ENCODE data around the gene YIPF2. TPM values are rescaled to one million over a fixed set of nuclear protein-coding genes. Genes with fewer than 3 reads are reported as not detected.
"Not testable (repeated sequence)": the region's sequence is repeated elsewhere in the genome, so short reads cannot be mapped to it uniquely, and the experiment has no call there.

Gene YIPF2
- total RNA-seq (2014; rRNA removed; shearing (Covaris generic)): 94.6 and 106 TPM in 2 replicates

DNA sequence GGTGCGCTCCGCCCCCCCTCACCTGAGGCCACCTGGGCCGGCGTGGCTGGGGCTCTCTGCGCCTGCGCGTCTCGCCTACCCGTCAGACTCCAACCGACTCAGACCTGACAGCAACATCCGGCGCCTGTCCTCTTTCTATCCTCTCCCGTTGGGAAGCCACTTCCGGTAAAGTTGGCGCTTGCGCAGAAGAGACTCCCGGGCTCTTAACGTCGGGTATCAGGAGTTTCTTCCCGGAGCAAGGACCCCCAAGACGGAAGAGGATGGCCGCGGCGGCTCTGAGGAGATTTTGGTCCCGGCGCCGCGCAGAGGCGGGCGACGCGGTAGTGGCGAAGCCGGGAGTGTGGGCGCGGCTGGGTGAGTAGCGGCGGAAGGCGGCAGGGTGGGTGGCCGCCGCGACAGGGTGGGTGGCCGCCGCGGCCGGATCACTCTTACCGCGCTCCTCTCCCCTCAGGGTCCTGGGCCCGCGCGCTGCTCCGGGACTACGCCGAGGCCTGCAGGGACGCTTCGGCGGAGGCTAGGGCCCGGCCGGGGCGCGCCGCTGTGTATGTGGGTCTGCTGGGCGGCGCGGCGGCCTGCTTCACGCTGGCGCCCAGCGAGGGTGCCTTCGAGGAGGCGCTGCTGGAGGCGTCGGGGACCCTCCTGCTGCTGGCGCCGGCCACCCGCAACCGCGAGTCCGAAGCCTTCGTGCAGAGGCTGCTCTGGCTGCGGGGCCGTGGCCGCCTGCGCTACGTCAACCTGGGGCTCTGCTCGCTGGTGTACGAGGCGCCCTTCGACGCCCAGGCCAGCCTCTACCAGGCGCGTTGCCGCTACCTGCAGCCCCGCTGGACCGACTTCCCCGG is at the start of gene YIPF2, which contains the start of gene TIMM29:
Gene YIPF2 (minus strand): TSS at position 77 of the 839 bp plus-strand sequence. CDS start 229 bp downstream, outside the sequence.
Gene TIMM29 (plus strand): TSS at position 249 of the 839 bp plus-strand sequence. CDS start 12 bp downstream, at position 261.
- peak; percentile 96 for DNase-seq (ENCODE audit: low spot score)

- no peak for DNase-seq (ENCODE audit: low spot score)
Observed at GRCh38 chr19:10977742-10978092, 49.3 kb upstream of the YIPF2 start.

DNA sequence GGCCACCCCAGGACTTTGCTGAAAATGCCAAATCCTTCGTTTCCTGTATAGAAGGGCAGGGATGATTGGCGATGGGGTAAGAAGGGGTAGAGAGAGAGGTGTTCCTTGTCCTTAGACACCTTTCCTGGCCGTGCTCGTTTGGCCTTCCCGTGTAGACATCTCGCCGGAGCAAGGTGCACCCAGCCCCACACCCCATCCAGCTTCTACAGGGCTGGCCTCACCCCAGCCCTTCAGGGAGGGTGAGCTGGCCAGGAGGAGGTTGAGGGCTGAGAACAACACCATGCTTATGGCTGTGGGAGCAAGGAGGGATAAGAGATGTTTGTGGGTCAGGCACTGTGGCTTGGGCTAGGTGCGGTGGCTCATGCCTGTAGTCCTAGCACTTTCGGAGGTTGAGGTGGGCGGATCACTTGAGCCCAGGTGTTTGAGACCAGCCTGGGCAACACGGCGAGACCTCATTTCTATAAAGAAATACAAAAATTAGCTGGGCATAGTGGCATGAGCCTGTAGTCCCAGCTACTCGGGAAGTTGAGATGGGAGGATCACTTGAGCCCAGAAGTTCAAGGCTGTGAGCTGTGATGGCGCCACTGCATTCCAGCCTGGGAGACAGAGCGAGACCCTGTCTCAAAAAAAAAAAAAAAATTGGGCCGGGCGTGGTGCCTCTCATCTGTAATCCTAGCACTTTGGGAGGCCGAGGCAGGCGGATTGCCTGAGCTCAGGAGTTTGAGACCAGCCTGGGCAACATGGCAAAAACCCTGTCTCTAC is 47.9 kb upstream of the YIPF2 start:
- DNase-seq (ENCODE audit: low spot score): no peak

GRCh38 chr19:10975374-10976130 is 47.1 kb upstream of the YIPF2 start:
- no peak for DNase-seq (ENCODE audit: low spot score)

- DNase-seq (ENCODE audit: low spot score): no peak
Observed at GRCh38 chr19:10971107-10971726, 42.8 kb upstream of the YIPF2 start.

DNA sequence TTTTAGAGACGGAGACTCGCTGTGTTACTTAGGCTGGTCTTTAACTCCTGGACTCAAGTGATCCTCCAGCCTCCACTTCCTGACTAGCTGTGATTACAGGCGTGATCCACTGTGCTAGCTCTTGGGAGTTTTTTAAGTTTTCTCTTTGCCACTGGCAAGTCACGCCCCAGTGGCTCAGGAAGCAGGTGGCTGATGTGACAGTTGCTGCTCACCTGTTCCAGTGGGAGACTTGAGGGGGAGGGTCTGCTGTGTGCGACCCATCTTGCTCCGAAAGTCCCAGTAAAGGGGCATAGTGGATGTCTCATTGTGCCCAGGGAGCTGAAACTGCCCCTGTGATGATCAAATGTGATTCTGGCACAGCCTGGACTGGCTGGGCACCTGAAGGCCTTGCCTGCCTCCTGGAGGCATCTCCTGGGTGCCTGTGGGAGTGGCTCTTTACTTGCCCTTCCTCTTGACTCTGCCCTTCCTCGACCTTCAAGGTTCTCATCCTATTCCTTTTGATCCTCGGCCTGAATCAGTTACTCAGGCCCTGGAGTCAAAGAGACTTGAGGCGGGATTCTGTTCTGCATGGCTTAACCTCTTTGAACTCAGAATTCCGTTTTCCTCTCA is 40.2 kb upstream of the YIPF2 start:
- no peak for DNase-seq (ENCODE audit: low spot score)

DNA sequence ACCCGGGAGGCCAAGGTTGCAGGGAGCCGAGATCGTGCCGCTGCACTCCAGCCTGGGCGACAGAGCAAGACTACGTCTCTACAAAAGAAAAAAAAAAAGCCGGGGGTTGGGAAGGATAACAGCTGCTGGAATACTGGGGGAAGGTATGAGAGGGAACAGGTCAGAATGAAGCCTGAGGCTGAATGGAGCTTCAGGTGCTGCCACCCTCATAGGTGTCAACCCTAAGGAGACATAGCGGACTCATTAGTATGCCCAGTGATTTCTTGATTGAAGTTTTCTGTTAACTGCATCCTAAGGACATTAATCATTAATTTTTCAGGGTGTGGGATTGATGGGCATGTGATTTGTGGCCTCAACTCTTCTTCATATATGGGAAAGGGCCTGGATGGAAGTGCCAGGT is 38.4 kb upstream of the YIPF2 start:
- DNase-seq (ENCODE audit: low spot score): no peak

DNA sequence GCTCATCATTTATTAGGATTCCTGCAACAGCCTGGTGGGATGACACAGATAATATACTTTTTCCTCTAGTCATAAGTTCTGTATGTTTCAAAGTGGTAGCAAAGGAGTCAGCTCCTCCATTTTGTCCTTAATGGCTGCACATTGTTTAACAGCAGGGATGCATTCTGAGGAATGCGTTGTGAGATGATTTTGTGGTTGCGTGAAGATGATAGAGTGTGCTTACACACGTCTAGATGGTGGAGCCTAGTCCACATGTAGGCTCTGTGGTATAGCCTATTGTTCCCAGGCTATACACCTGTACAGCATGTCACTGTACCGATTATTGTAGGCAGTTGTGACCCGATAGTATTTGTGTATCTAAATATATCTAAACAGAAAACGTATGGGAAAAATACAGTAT is 37.0 kb upstream of the YIPF2 start:
- DNase-seq (ENCODE audit: low spot score): no peak

DNA sequence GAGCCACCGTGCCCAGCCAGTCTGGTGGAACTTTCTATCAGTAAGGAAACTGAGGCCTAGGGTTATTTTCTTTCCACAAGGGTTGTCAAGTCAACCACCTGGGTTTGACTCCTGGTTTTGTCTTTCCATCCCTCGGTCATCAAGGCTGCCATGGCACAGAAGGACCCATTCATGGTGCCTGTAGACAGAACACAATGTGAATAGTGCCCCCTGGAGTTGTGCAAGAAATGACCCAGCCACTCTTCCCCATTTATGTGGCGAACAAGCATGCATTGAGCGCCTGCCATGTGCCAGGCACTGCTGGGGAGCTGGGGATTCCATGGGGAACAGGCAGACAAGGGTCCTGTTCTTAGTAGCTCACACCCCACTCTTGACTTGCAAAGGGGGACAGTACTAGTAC is 36.5 kb upstream of the YIPF2 start:
- DNase-seq (ENCODE audit: low spot score): no peak

GRCh38 chr19:10963865-10964264 is 35.4 kb upstream of the YIPF2 start:
- DNase-seq (ENCODE audit: low spot score): no peak

GRCh38 chr19:10962863-10963262 is 34.4 kb upstream of the YIPF2 start:
- no peak for DNase-seq (ENCODE audit: low spot score)

DNA sequence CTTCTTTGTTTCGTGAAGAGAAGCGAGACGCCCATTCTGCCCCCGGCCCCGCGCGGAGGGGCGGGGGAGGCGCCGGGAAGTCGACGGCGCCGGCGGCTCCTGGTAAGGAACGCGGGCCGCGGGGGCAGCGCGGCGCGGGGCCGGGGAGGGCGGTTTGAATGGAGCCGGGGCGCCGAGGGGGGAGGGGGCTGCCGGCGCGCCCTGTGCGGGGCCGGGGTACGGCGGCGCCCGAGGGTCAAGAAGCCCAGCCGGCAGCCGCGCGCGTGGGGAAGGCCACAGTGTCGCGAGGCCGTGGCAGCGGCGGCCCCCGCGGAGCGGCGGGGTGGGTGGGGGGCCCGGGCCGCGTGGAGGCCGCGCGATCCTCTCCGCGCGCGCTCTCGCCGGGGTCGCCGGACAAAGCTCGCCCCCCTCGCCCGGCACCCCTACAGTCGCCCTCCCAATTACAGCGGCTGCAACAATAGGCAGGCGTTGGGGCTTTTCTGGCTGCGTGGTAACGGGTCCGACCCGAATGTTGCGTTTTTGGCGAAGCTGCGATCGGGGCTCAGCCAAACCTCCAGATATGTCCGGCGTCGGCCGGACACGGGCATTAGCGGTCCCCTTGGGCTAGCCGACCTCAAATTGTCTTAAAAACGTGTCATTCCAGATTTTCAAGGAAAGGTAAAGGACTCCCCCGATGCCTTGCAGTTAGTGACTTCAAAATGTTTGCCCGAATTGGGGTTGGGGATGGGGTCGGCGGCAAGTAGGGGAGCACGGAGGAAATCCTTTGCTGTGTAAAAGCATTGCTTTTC is 32.8 kb upstream of the YIPF2 start:
- no peak for DNase-seq (ENCODE audit: low spot score)

- DNase-seq (ENCODE audit: low spot score): peak; percentile 91
Observed at GRCh38 chr19:10960314-10961072, 32.1 kb upstream of the YIPF2 start, which contains the start of gene SMARCA4. Gene SMARCA4, plus strand, starts transcription at chr19:10961030. Its CDS starts 23,122 bp downstream, at chr19:10984152.

DNA sequence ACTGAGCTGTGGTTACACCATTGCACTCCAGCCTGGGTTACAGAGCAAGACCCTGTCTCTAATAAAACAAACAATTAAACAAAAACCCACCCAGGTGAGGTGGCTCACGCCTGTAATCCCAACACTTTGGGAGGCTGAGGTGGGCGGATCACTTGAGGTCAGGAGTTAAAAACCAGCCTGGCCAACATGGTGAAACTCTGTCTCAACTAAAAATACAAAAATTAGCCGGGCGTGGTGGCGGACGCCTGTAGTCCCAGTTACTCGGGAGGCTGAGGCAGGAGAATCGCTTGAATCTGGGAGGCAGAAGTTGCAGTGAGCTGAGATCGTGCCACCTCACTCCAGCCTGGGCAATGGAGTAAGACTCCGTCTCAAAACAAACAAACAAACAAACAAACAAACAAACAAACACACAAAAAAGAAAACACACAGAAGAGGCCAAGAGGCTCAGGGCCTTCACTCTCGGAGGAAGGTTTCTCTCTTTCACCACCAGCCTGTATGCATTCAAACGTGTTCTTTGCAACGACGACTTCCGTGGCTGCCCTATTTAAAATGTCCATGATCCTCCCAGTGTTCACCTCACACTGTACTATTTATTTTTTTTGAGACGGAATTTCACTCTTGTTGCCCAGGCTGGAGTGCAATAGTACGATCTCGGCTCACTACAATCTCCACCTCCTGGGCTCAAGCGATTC is 31.0 kb upstream of the YIPF2 start:
- DNase-seq (ENCODE audit: low spot score): not testable (repeated sequence)

DNA sequence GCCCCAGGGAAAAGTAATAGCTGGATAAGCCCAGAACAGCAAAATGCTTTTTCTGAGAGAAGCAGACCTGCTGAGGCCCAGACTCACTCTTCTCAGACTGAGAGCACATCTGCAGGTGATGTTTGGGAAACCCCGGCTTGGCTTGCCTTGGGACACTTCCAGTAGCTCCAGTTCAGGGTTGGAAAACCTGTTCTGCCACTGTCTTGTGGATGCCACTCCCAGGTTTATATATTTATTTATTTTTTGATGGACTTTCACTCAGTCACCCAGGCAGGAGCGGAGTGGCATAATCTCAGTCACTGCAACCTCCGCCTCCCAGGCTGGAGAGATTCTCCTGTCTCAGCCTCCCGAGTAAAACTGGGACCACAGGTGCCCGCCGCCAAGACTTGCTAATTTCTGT is 24.4 kb upstream of the YIPF2 start:
- peak; percentile 67 for DNase-seq (ENCODE audit: low spot score)

- no peak for DNase-seq (ENCODE audit: low spot score)
Observed at GRCh38 chr19:10946958-10947657, 18.7 kb upstream of the YIPF2 start.

DNA sequence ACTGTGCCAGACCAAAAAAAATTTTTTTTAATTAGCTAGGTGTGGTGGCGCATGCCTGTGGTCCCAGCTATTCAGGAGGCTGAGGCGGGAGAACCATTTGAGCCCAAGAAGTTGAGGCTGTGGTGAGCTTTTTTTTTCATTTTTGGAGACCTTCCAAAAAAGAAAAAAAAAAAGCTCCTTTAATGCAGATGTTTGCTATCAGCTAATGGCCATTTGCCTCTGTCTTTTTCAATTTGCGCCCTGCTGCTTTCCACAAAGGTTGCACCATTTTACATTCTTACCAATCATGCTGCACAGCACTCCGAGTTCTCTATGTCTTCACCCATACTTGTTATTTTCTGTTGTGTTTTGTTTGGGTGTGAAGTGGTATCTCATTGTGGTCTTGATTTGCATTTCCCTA is 16.8 kb upstream of the YIPF2 start:
- no peak for DNase-seq (ENCODE audit: low spot score)

DNA sequence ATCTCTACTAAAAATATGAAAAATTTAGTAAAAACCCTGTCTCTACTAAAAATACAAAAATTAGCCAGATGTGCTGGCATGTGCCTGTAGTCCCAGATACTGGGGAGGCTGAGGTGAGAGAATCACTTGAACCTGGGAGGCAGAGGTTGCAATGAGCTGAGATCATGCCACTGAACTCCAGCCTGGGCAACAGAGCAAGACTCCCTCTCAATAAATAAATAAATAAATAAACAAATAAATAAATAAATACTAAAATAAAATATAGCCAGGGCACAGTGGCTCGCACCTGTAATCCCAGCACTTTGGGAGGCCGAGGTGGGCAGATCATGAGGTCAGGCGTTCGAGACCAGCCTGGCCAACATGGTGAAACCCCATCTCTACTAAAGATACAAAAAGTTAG is 15.0 kb upstream of the YIPF2 start:
- not testable (repeated sequence) for DNase-seq (ENCODE audit: low spot score)
